K562 (cell line): ENCODE results near the gene SCG2. TPM values are rescaled to one million over a fixed set of nuclear protein-coding genes. Genes with fewer than 3 reads are reported as not detected.
A peak's percentile ranks its signal among the peaks of the same experiment; 100 is the strongest.

Source experiments
- ADNP ChIP-seq: fragments of 200-800 bp; sonication (Bioruptor generic); IDR thresholded peaks from 2 replicates; pipeline ENCODE4 v1.6.1; 2016; ENCODE audit warnings: missing genetic modification characterization, missing compliant biosample characterization
- BACH1 ChIP-seq: fragments of 200-800 bp; sonication (Bioruptor generic); IDR thresholded peaks from 2 replicates; pipeline ENCODE4 v1.6.1; 2016; ENCODE audit warnings: missing genetic modification characterization, missing compliant biosample characterization
- FOS ChIP-seq: IDR thresholded peaks from 3 replicates; pipeline ENCODE4 v1.6.1; 2011; ENCODE audit not compliant: insufficient read length; ENCODE audit errors: extremely low read depth
- GTF2E2 ChIP-seq: fragments of 200-800 bp; sonication (Bioruptor generic); IDR thresholded peaks from 2 replicates; pipeline ENCODE4 v1.6.1; 2016; ENCODE audit warnings: missing genetic modification characterization, missing compliant biosample characterization
- HOXB6 ChIP-seq: fragments of 250-450 bp; sonication (Bioruptor Pico); IDR thresholded peaks from 2 replicates; pipeline ENCODE4 v1.5.1; 2022; ENCODE audit warnings: mild to moderate bottlenecking, borderline replicate concordance
- LEF1 ChIP-seq: fragments of 450-650 bp; IDR thresholded peaks from 2 replicates; pipeline ENCODE4 v1.6.1; 2016; ENCODE audit warnings: mild to moderate bottlenecking
- MAFF ChIP-seq: IDR thresholded peaks from 2 replicates; pipeline ENCODE4 v1.6.1; 2012; ENCODE audit warnings: low read length, improper control_type of control experiment
- MYBL2 ChIP-seq, 2 experiments: fragments of 450-650 bp in 1 of 2; sonication (generic) in 1 of 2; formaldehyde crosslinking in 1 of 2; IDR thresholded peaks; 2 replicates each; pipeline versions ENCODE4 v1.6.1 to v1.8.1; 2017 to 2022; ENCODE audit warnings: borderline replicate concordance in 1 of 2, inconsistent platforms in 1 of 2, low read depth in 1 of 2, mild to moderate bottlenecking in 1 of 2, missing genetic modification reagents in 1 of 2, moderate library complexity in 1 of 2
- NFE2L1 ChIP-seq: fragments of 450-650 bp; IDR thresholded peaks from 2 replicates; pipeline ENCODE4 v1.6.1; 2016; ENCODE audit warnings: missing genetic modification characterization, low read depth, mild to moderate bottlenecking, missing compliant biosample characterization, moderate library complexity, borderline replicate concordance
- RB1 ChIP-seq: fragments of 450-650 bp; IDR thresholded peaks from 2 replicates; pipeline ENCODE4 v1.6.1; 2017; ENCODE audit warnings: low read depth, mild to moderate bottlenecking
- RBBP5 ChIP-seq: fragments of 200-600 bp; sonication (generic); IDR thresholded peaks from 2 replicates; pipeline ENCODE4 v1.6.1; 2012; ENCODE audit warnings: borderline replicate concordance, mild to moderate bottlenecking, low read length, control low read depth, inconsistent platforms; ENCODE audit not compliant: insufficient read depth, poor library complexity, severe bottlenecking
- SIX5 ChIP-seq, 2 experiments: IDR thresholded peaks; 2 replicates each; pipeline ENCODE4 v1.6.1; 2011; ENCODE audit warnings: low read length in 2 of 2, borderline replicate concordance in 1 of 2, low read depth in 1 of 2, mild to moderate bottlenecking in 1 of 2, moderate library complexity in 1 of 2; ENCODE audit not compliant: insufficient read depth in 1 of 2
- SLC30A9 ChIP-seq: fragments of 250-450 bp; sonication (Bioruptor Pico); IDR thresholded peaks from 2 replicates; pipeline ENCODE4 v1.8.0; 2022; ENCODE audit warnings: mild to moderate bottlenecking, moderate library complexity
- SMARCE1 ChIP-seq: fragments of 450-650 bp; IDR thresholded peaks from 2 replicates; pipeline ENCODE4 v1.7.1; 2016; ENCODE audit warnings: mild to moderate bottlenecking
- SP1 ChIP-seq: sonication (generic); formaldehyde crosslinking; IDR thresholded peaks from 2 replicates; pipeline ENCODE4 v1.8.1; 2022; ENCODE audit warnings: mild to moderate bottlenecking, missing genetic modification reagents
- SREBF2 ChIP-seq: sonication (generic); formaldehyde crosslinking; IDR thresholded peaks from 2 replicates; pipeline ENCODE4 v1.4.0; 2020; ENCODE audit warnings: mild to moderate bottlenecking, missing genetic modification reagents
- ZNF316 ChIP-seq: fragments of 450-650 bp; IDR thresholded peaks from 2 replicates; pipeline ENCODE4 v1.6.1; 2016
- ZNF444 ChIP-seq: fragments of 250-450 bp; sonication (Bioruptor Pico); IDR thresholded peaks from 2 replicates; pipeline ENCODE4 v1.4.0; 2020; ENCODE audit warnings: mild to moderate bottlenecking, moderate library complexity
- ZNF695 ChIP-seq: fragments of 450-650 bp; formaldehyde crosslinking; IDR thresholded peaks from 2 replicates; pipeline ENCODE4 v1.4.0; 2020; ENCODE audit warnings: mild to moderate bottlenecking, moderate library complexity
- polyA plus RNA-seq, 8 experiments: library from polyadenylated mRNA; depleted of rRNA in 4 of 8; stranded (reverse) in 5 of 8; unstranded in 3 of 8; fragments of >200 nt; fragmentation: Nextera tagmentation in 2 of 8; fragmentation: Illumina TruSeq in 1 of 8; extraction: Ambion mirVana in 2 of 8; extraction: Trizol in 1 of 8; gene quantifications; 2 replicates each; pipeline versions ENCODE4 v1.2.1 to v1.2.3, GENCODE V29; 2011 to 2014; ENCODE audit warnings: inconsistent platforms in 1 of 8, missing spikeins in 1 of 8
- total RNA-seq, 7 experiments: library from RNA; depleted of rRNA in 6 of 7; stranded (reverse); fragments of >200 nt in 6 of 7; fragmentation: Illumina TruSeq in 2 of 7; extraction: Trizol in 2 of 7; gene quantifications; 2 replicates each; pipeline versions ENCODE4 v1.2.1 to v1.2.3, GENCODE V29; 2011 to 2021; ENCODE audit warnings: low replicate concordance in 1 of 7
- TF ChIP-seq, protein P1 (sequence below): sonication (generic); formaldehyde crosslinking; IDR thresholded peaks from 2 replicates; pipeline ENCODE4 v1.8.0; 2022; ENCODE audit warnings: missing genetic modification reagents, mild to moderate bottlenecking, moderate library complexity, borderline replicate concordance
- TF ChIP-seq, protein P2 (sequence below): sonication (generic); formaldehyde crosslinking; IDR thresholded peaks from 2 replicates; pipeline ENCODE4 v1.8.0; 2022; ENCODE audit warnings: missing genetic modification reagents, mild to moderate bottlenecking, borderline replicate concordance
- TF ChIP-seq, protein P3 (sequence below): sonication (generic); formaldehyde crosslinking; IDR thresholded peaks from 2 replicates; pipeline ENCODE4 v1.8.0; 2022; ENCODE audit warnings: mild to moderate bottlenecking, missing genetic modification reagents
- TF ChIP-seq, protein P4 (sequence below): fragments of 450-650 bp; IDR thresholded peaks from 2 replicates; pipeline ENCODE4 v1.6.1; 2016; ENCODE audit warnings: borderline replicate concordance

The SCG2 gene
- total and polyA plus RNA-seq, 9 of the 15 experiments (the other 6 are each of a cell fraction or from before 2014, with no cell fraction given), result 0.07 to 1.6 (median 1.1) TPM

GRCh38 chr2:223563462-223563861 lies 38.7 kb downstream of the SCG2 start (continued):
- TF ChIP-seq, protein P1, sequence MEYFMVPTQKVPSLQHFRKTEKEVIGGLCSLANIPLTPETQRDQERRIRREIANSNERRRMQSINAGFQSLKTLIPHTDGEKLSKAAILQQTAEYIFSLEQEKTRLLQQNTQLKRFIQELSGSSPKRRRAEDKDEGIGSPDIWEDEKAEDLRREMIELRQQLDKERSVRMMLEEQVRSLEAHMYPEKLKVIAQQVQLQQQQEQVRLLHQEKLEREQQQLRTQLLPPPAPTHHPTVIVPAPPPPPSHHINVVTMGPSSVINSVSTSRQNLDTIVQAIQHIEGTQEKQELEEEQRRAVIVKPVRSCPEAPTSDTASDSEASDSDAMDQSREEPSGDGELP (CRISPR knock-in tag), result no peak
- TF ChIP-seq ADNP (no peak), SP1 (no peak), RBBP5 (no peak), SMARCE1 (peak; percentile 56; the same call in 1 of the 2 replicates), FOS (peak; percentile 42), MAFF (peak; percentile 25; the same call in 1 of the 2 replicates), SIX5 (IDR thresholded peaks at IDR 0.05; ENCODE audit: borderline replicate concordance in 1 of 2, insufficient read depth in 1 of 2, low read depth in 1 of 2, low read length in 2 of 2) (no peak), MYBL2 (IDR thresholded peaks at IDR 0.05; ENCODE audit: low read depth) (no peak), MYBL2 (CRISPR knock-in tag; IDR thresholded peaks at IDR 0.05; ENCODE audit: borderline replicate concordance) (no peak), BACH1 (tag) (peak; percentile 37; the same call in 1 of the 2 replicates), NFE2L1 (no peak), RB1 (no peak), SREBF2 (CRISPR knock-in tag) (no peak), SLC30A9 (CRISPR knock-in tag) (no peak), ZNF444 (CRISPR knock-in tag) (no peak), HOXB6 (no peak), ZNF695 (CRISPR knock-in tag) (no peak), ZNF316 (peak; percentile 70), LEF1 (no peak), GTF2E2 (no peak)
- TF ChIP-seq, protein P2, sequence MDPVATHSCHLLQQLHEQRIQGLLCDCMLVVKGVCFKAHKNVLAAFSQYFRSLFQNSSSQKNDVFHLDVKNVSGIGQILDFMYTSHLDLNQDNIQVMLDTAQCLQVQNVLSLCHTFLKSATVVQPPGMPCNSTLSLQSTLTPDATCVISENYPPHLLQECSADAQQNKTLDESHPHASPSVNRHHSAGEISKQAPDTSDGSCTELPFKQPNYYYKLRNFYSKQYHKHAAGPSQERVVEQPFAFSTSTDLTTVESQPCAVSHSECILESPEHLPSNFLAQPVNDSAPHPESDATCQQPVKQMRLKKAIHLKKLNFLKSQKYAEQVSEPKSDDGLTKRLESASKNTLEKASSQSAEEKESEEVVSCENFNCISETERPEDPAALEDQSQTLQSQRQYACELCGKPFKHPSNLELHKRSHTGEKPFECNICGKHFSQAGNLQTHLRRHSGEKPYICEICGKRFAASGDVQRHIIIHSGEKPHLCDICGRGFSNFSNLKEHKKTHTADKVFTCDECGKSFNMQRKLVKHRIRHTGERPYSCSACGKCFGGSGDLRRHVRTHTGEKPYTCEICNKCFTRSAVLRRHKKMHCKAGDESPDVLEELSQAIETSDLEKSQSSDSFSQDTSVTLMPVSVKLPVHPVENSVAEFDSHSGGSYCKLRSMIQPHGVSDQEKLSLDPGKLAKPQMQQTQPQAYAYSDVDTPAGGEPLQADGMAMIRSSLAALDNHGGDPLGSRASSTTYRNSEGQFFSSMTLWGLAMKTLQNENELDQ, result no peak
- TF ChIP-seq, protein P3, sequence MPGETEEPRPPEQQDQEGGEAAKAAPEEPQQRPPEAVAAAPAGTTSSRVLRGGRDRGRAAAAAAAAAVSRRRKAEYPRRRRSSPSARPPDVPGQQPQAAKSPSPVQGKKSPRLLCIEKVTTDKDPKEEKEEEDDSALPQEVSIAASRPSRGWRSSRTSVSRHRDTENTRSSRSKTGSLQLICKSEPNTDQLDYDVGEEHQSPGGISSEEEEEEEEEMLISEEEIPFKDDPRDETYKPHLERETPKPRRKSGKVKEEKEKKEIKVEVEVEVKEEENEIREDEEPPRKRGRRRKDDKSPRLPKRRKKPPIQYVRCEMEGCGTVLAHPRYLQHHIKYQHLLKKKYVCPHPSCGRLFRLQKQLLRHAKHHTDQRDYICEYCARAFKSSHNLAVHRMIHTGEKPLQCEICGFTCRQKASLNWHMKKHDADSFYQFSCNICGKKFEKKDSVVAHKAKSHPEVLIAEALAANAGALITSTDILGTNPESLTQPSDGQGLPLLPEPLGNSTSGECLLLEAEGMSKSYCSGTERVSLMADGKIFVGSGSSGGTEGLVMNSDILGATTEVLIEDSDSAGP (CRISPR knock-in tag), result no peak
- TF ChIP-seq, protein P4, sequence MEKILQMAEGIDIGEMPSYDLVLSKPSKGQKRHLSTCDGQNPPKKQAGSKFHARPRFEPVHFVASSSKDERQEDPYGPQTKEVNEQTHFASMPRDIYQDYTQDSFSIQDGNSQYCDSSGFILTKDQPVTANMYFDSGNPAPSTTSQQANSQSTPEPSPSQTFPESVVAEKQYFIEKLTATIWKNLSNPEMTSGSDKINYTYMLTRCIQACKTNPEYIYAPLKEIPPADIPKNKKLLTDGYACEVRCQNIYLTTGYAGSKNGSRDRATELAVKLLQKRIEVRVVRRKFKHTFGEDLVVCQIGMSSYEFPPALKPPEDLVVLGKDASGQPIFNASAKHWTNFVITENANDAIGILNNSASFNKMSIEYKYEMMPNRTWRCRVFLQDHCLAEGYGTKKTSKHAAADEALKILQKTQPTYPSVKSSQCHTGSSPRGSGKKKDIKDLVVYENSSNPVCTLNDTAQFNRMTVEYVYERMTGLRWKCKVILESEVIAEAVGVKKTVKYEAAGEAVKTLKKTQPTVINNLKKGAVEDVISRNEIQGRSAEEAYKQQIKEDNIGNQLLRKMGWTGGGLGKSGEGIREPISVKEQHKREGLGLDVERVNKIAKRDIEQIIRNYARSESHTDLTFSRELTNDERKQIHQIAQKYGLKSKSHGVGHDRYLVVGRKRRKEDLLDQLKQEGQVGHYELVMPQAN, result no peak
